Astrocyte of the spinal cord (primary cell): ENCODE results near the gene SLC30A9.

Source experiments
- DNase-seq: peaks from one replicate; pipeline ENCODE4 v3.0.0; 2011; ENCODE audit warnings: low read depth, low spot score
- H3K4me3 ChIP-seq: 2 replicates; pipeline ENCODE4 v1.5.1; 2011; ENCODE audit warnings: low read depth, mild to moderate bottlenecking, low read length, moderate library complexity
- in situ Hi-C: cut with HindIII; loops from 2 replicates; pipeline ENCODE4 v1.10.0; 2017; ENCODE audit warnings: low sequenced_read_pairs
- TF ChIP-seq, protein P1 (sequence below): IDR thresholded peaks from 2 replicates; pipeline ENCODE4 v1.5.1; 2012; ENCODE audit warnings: low read depth, mild to moderate bottlenecking, low read length, inconsistent platforms

The SLC30A9 gene

DNA sequence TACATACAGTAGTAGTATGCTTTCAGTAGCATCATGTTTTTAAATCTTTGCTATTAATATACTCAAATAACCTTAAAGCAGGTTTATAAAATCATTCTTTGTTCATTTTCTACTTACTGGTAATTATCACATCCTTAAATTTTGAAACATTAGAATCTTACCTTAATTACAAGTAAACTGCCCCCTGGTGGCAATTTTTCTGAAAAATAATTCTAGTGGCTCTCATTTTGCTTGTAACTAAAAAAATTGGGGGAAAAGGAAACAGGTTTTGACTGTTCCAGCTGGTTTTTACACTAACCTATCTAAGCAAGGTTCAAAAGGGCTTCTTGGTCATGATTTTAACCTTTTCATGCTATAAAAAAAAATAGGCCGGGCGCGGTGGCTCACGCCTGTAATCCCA lies 27.2 kb upstream of the SLC30A9 start:
- H3K4me3 ChIP-seq, result no peak overlapping the region
- peak; percentile 30 for DNase-seq
- in situ Hi-C loops, result no loop called here
- TF ChIP-seq, protein P1, sequence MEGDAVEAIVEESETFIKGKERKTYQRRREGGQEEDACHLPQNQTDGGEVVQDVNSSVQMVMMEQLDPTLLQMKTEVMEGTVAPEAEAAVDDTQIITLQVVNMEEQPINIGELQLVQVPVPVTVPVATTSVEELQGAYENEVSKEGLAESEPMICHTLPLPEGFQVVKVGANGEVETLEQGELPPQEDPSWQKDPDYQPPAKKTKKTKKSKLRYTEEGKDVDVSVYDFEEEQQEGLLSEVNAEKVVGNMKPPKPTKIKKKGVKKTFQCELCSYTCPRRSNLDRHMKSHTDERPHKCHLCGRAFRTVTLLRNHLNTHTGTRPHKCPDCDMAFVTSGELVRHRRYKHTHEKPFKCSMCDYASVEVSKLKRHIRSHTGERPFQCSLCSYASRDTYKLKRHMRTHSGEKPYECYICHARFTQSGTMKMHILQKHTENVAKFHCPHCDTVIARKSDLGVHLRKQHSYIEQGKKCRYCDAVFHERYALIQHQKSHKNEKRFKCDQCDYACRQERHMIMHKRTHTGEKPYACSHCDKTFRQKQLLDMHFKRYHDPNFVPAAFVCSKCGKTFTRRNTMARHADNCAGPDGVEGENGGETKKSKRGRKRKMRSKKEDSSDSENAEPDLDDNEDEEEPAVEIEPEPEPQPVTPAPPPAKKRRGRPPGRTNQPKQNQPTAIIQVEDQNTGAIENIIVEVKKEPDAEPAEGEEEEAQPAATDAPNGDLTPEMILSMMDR, result peak; percentile 53

DNA sequence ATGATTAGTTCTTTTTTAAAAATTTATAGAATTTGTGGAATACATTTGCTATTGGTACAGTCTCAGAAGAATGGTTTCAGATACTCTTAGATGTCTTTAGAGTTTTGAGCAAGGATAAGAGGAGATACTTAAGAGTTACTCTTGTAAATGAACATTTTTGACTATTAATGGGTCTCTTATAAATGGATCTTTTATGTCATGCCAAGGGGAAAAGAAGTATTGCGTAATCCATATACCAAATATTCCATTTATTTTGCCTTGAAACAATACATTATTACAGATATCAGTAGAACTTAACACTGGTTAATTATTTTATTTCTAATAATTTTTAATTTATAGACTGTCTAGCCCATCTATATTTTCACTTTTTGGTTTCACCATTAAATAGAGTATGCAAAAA lies 25.9 kb upstream of the SLC30A9 start:
- in situ Hi-C loops, result no loop called here
- no peak overlapping the region for H3K4me3 ChIP-seq
- TF ChIP-seq, protein P1, result no peak
- no peak for DNase-seq

DNA sequence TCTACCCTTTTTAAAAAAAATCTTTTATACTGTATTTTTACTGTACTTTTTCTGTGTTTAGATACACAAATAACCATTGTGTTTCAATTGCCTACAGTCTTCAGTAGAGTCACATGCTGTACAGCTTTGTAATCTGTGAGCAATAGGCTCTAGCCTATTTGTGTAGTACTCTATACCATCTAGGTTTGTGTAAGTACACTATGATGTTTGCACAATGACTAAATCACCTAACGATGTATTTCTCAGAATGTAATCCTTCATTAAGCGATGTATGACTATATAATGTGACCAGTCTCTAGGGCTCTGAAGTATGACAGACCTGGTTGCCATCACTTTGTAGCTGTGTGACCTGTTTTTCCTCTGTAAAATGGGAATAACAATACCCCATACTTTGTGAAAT lies 22.9 kb upstream of the SLC30A9 start:
- in situ Hi-C loops, result no loop called here
- TF ChIP-seq, protein P1, result no peak
- H3K4me3 ChIP-seq, result no peak overlapping the region
- DNase-seq, result no peak

DNA sequence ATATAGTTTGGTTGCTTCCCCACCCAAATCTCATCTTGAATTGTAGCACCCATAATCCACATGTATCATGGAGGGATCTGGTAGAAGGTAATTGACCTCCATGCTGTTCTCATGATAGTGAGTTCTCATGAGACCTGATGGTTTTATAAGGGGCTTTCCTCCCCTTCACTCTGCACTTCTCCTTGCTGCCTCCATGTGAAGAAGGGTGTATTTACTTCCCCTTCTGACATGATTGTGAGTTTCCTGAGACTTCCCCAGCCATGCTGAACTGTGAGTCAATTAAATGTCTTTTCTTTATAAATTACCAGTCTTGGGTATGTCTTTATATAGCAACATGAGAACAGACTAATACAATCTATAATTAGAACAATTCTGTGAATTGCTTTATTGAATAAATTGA lies 20.7 kb upstream of the SLC30A9 start:
- in situ Hi-C loops, result no loop called here
- DNase-seq, result no peak
- H3K4me3 ChIP-seq, result no peak overlapping the region
- TF ChIP-seq, protein P1, result no peak

DNA sequence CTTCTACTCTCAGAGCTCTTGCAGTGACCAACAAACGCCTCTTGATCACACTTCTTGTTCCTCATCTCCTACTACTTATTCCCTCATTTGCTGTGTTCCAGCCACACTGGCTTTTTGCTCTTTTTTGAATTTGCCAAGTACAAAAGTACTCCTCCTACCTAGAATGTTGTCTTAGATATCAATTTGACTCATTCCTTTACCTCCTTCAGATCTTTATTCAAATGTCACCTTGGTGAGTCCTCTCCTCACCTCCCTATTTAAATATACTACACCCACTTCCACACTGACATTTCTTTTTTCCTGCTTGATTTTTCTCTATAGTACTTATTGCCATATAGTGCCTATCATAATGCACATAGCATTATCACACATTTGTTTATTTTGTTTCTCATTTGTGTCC lies 15.0 kb upstream of the SLC30A9 start:
- in situ Hi-C loops, result no loop called here
- TF ChIP-seq, protein P1, result no peak
- DNase-seq, result no peak
- H3K4me3 ChIP-seq, result no peak overlapping the region

DNA sequence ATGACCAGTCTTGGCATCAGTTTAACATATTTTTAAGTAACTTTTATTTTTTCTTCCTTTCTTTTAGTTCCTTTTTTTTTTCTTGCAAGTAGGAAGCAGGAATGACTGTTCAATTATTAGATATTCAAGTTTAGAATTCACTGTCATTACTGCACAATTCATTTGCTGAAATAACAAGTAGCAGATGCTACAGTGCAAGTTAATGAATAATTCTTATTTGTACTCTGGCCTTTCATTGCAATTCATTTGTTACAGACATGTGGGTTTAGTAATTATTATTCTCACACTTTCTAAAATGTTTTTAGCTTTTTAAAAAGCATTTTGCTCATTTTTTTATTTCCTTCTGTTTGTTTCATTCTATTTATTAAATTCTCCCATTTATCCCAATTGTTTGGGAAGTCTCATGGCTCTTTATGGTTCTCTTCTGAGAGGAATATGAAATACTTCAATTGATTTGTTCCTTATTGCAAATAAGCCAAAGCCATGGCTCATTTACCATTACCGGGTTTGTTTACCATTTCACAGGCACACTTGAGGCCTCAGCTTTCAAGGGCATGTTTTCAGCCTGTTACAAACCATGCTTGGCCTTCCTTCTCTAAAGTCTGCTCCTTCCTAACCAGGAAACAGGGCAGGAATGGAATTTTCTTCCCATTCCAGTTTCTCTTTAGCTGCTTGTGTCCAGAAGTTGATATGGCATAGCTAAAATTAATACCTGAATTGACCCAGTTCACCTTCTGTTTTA lies 13.4 kb upstream of the SLC30A9 start:
- in situ Hi-C loops, result no loop called here
- DNase-seq, result no peak
- no peak overlapping the region for H3K4me3 ChIP-seq
- TF ChIP-seq, protein P1, result no peak
